ENCODE data around the gene PRKAB1.
"Not testable (repeated sequence)": the region's sequence is repeated elsewhere in the genome, so short reads cannot be mapped to it uniquely, and the experiment has no call there.

The PRKAB1 gene, protein sequence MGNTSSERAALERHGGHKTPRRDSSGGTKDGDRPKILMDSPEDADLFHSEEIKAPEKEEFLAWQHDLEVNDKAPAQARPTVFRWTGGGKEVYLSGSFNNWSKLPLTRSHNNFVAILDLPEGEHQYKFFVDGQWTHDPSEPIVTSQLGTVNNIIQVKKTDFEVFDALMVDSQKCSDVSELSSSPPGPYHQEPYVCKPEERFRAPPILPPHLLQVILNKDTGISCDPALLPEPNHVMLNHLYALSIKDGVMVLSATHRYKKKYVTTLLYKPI

GRCh38 chr12:119667577-119668323 is at the start of gene PRKAB1:
TSS of gene PRKAB1 (plus strand) at chr12:119668133. CDS start at chr12:119668245, 112 bp downstream.
- DNase-seq, result peak; percentile 97

DNA sequence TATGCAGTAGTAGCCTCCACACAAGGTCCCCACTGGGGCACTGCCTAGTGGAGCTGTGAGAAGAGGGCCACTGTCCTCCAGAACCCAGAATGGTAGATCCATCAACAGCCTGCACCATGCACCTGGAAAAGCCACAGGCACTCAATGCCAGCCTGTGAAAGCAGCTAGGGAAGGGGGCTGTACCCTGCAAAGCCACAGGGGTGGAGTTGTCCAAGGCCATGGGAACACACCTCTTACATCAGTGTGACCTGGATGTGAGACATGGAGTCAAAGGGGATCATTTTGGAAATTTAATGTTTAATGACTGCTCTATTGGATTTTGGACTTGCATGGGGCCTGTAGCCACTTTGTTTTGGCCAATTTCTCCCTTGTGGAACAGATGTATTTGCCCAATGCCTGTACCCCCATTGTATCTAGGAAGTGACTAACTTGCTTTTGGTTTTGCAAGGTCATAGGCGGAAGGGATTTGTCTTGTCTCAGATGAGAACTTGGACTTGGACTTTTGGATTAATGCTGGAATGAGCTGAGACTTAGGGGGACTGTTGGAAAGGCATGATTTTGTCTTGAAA is 49.5 kb upstream of the PRKAB1 start:
- DNase-seq, result not testable (repeated sequence)

GRCh38 chr12:119620490-119620889 is 47.4 kb upstream of the PRKAB1 start:
- DNase-seq, result no peak

DNA sequence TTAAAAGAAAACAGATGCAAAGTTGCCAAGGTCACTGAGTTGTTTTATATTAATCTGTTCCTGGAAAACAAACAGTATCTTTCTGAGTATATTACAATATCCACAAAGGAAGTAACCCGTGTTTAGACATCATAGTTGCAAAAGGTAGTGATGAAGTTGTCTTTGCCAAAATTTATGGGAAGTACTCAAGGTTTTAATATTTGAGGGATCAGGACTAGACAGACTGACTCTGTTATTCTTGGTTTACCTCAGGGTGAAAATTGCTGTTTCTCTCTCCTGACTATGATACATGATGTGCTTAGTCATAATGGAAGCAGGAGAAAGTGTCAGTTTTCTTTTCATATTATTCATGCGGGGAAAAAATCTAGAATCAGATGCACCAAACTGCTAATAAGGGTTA is 46.1 kb upstream of the PRKAB1 start:
- DNase-seq, result no peak

DNA sequence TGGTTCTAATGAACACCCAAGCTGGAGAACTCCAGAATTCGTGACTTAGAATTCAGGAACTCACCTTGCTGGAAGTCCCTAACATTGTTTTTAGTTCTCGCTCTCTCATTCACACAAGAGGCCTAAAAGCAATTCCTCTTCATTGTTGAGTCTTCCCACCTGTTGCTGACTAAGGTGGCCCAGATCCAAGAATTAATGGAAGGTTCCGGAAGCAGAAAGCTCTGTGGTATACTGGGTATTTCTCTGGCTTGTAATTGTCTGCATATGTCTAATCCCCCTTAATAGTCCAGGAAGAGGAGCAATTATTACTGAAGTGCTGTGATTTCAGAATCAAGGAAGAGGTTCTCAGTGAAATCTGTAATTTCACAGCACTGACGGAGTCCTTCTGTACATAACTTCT is 43.0 kb upstream of the PRKAB1 start:
- no peak for DNase-seq

- DNase-seq, result no peak
Measured at GRCh38 chr12:119627019-119627643, 40.8 kb upstream of the PRKAB1 start.

GRCh38 chr12:119627686-119628085 is 40.2 kb upstream of the PRKAB1 start:
- no peak for DNase-seq

GRCh38 chr12:119630223-119630780 is 37.6 kb upstream of the PRKAB1 start:
- no peak for DNase-seq

DNA sequence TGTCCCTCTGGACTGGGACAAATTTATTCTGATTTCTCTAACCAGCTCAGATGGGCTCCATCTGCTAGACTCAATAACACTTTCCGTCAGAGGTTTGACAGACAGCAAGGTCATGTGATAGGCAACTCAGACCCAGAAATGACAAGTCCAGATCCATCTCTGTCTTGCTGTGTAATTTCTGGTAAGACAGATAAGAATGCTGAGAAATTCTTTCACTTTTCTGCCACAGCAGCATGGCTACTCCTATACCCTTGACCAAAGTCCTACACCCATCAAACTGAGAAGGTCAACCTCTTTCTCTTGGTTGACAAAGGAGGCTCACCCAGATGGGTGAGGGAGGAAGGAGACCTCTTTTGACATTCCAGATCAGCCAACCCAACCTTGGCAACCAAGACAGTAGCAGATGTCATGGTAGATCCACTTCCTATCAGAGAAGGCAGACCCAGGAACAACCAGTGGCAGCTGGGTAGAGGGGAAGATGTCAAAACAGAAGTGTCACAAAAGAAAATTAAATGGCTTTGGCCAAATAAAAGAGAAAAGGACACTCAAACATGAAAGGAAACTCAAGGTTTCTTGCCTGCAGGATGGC is 36.9 kb upstream of the PRKAB1 start:
- DNase-seq, result no peak

- DNase-seq, result no peak
Measured at GRCh38 chr12:119631930-119632678, 35.8 kb upstream of the PRKAB1 start.

DNA sequence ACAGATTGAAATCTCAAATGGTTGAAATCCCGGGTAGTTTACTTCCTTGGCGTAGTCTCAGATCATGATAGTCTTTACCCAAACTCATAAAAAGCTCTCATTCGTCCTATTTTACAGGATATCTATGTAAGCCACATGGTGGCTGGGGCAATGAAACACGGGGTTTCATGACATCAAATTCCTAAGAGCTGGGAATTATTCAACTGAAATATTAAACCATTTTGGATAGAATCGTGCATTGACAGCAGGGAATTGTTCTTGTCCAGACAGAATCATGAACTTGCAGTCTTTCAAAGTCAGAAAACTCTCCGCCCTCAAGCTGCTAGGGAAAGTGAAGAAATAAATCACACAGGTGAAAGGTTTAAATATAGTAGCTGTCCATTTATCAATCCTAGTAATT is 33.2 kb upstream of the PRKAB1 start:
- no peak for DNase-seq

DNA sequence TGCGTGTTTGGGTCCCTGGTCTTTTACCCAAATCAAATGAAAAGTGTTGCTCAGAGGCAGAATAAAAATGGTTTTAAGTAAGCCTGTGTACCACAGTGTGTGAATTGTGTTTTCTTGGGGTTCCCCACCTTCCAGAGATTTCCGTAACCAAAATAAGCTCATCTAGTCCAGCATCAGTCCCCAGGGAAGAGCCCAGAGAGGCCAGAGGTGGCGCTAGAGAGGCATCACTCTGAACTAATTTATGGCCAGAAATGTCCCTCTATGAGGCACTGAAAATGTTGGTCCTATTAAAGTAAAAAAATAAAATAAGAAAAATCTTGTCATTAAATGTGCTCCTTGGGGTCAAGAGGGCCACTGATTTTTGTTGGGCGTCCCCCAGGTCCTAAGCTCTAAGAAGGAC is 24.9 kb upstream of the PRKAB1 start:
- DNase-seq, result no peak

DNA sequence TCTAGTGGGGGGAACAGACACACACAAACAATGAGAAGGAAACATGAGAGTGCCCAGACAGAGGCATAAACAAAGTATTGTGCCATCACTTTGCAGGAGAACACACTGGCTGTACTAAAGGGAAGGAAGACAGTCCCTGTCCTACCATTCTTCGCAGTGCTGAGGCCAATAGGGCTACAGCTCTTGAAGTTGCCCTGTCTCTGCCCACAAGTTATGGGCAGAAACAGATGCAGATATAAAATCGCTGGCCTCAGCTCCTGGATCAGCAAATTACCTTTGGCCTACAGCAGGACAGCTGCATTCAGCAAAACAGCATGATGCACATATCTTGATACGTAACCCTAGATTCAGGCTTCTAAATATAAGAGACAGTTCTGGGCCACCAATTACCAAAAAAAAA is 23.0 kb upstream of the PRKAB1 start:
- DNase-seq, result no peak

GRCh38 chr12:119645535-119646059 is 22.3 kb upstream of the PRKAB1 start:
- DNase-seq, result no peak

DNA sequence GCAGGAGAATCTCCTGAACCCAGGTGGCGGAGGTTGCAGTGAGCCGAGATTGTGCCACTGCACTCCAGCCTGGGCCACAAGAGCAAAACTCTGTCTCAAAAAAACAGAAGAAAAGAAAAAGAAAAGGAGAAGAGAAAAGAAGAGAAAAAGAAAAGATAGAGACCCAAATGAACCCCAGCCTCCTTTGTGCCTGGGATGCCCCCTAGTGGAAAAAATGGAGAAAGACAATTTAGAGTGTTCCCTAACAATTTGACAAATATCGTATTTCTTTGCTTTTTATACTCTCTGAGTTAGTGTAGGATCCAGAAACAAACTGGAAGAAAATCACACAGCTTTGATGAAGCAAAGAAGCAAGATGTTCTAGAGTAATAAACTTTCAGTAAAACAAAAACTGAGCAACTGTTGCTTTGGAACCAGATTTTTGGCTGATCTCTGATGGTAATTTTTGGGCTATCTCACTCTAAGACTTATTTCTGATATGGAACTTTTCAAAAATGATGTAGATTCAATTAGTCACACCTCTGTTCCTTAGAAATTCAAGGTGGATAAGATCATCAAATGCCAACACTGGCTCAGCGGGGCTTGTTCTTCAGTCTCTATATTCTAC is 18.6 kb upstream of the PRKAB1 start:
- DNase-seq, result peak; percentile 46

- no peak for DNase-seq
Measured at GRCh38 chr12:119652665-119653064, 15.3 kb upstream of the PRKAB1 start.

- not testable (repeated sequence) for DNase-seq
Measured at GRCh38 chr12:119657001-119657400, 10.9 kb upstream of the PRKAB1 start.

GRCh38 chr12:119658166-119658565 is 9.8 kb upstream of the PRKAB1 start:
- not testable (repeated sequence) for DNase-seq

DNA sequence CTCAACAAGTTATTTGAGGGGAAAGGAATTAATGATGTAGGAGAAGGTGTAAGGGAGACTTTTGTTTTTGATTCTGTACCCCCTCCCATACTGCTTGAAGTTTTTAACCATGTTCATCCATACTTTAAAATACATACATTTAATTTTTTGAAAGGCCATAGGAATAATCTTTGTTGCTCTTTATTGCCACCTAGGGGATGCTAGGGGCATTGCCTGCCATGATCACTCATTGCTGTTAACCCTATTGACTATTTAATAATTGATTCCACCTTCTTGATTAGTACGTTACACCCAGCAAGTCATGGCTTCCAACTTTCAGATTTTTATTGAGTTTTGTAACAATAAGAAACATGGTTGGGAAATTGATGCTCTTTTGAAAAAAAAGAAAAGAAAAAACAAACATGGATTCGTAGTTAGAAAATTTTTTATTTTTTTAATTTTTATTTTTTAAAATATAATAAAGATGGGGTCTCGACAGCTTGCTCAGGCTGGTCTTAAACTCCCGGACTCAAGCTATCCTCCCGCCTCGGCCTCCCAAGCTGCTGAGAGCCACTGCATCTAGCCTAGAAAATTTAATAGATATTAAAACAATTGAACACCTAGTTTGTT is 8.5 kb upstream of the PRKAB1 start:
- peak; percentile 70 for DNase-seq

DNA sequence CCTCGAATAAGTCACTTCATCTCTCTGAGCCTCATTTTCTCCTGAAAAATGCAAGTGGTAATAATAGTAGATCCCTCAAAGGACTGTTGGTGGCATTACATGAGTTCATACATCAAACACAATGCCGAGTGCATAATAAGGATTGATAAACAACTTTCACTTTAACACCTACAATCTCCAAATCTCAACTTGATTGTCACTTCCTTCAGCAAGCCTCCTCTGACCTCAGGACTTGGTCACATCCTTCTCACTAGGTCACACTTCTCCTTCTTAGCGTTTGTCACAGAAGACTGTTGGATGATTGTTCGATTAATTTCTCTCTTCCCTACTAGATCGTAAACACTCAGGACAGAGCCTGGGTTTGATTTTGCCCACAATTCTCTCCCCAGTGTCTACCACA is 7.9 kb upstream of the PRKAB1 start:
- no peak for DNase-seq

GRCh38 chr12:119661882-119662281 is 6.1 kb upstream of the PRKAB1 start:
- no peak for DNase-seq

Measured in CD4-positive, alpha-beta T cell treated with Interleukin-4 for 4 hours (primary cell).